ENCODE results near the gene RNF138. TPM values are rescaled to one million over a fixed set of nuclear protein-coding genes. Genes with fewer than 3 reads are reported as not detected.
A peak's percentile ranks its signal among the peaks of the same experiment; 100 is the strongest.

Gene RNF138, protein sequence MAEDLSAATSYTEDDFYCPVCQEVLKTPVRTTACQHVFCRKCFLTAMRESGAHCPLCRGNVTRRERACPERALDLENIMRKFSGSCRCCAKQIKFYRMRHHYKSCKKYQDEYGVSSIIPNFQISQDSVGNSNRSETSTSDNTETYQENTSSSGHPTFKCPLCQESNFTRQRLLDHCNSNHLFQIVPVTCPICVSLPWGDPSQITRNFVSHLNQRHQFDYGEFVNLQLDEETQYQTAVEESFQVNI
- total RNA-seq (2013; cell fraction: nucleolus; rRNA removed) = 19.7 and 21.5 TPM in 2 replicates
- total RNA-seq (2014; rRNA removed) (53.0 and 56.9 TPM in 2 replicates), total RNA-seq (2014; rRNA removed; fragmentation: Illumina TruSeq; extraction: Trizol) (44.6 and 45.8 TPM in 2 replicates), total RNA-seq (2021) (52.7 and 55.2 TPM in 2 replicates), polyA plus RNA-seq (2011; rRNA removed) (31.7 and 34.4 TPM in 2 replicates), polyA plus RNA-seq (2014; fragmentation: Illumina TruSeq; extraction: Trizol) (34.4 and 46.7 TPM in 2 replicates), polyA plus RNA-seq (2014; fragmentation: Nextera tagmentation; extraction: Ambion mirVana) (10 to 100 TPM; 24.2 to 27.8 TPM), polyA plus RNA-seq (2014; rRNA removed) (33.2 and 40.1 TPM in 2 replicates), polyA plus RNA-seq (2016; fragmentation: Nextera tagmentation; extraction: Ambion mirVana) (10 to 100 TPM; 65.9 to 75.2 TPM), polyA minus RNA-seq (2011; rRNA and poly(A)+ RNA removed) (39.6 and 43.2 TPM in 2 replicates), Bru-seq, nascent RNA (percentile 88 among the genes with signal in this experiment), BruChase-seq, experiment 1, labeled RNA remaining after a 6-hour chase (percentile 90 among the genes with signal in this experiment), BruChase-seq, experiment 2, labeled RNA remaining after a 2-hour chase (percentile 95 among the genes with signal in this experiment)
- polyA plus RNA-seq (2011; ENCODE audit: low read depth) = 8.9 TPM
- polyA plus RNA-seq (2011; cell fraction: cytosol; rRNA removed) = 23.8 and 32.5 TPM in 2 replicates
- polyA plus RNA-seq (2011; cell fraction: nucleus; rRNA removed) = 17.0 and 24.8 TPM in 2 replicates
- 20.8 and 29.5 TPM in 2 replicates for polyA plus RNA-seq (2012)
- polyA minus RNA-seq (2011; cell fraction: cytosol; rRNA and poly(A)+ RNA removed) = 38.9 and 53.2 TPM in 2 replicates
- polyA minus RNA-seq (2011; cell fraction: nucleus; rRNA and poly(A)+ RNA removed) = 16.2 and 32.3 TPM in 2 replicates
- long read RNA-seq, experiment 1, transcript RNF138-202 (8 exons, 3,570 nt) = major isoform, 15 of 36 reads
- long read RNA-seq, experiment 1, partial matches to known transcripts = 10 of 36 reads
- long read RNA-seq, experiment 1, other reads (novel, unspliced or antisense) = 9 of 36 reads
- long read RNA-seq, experiment 2, transcript RNF138-201 (5 exons, 2,071 nt) = minor isoform, 6 of 102 reads
- long read RNA-seq, experiment 2, transcript RNF138-202 (8 exons, 3,570 nt) = major isoform, 15 of 102 reads
- long read RNA-seq, experiment 2, partial matches to known transcripts = 71 of 102 reads
- long read RNA-seq, experiment 2, other reads (novel, unspliced or antisense) = 10 of 102 reads

DNA sequence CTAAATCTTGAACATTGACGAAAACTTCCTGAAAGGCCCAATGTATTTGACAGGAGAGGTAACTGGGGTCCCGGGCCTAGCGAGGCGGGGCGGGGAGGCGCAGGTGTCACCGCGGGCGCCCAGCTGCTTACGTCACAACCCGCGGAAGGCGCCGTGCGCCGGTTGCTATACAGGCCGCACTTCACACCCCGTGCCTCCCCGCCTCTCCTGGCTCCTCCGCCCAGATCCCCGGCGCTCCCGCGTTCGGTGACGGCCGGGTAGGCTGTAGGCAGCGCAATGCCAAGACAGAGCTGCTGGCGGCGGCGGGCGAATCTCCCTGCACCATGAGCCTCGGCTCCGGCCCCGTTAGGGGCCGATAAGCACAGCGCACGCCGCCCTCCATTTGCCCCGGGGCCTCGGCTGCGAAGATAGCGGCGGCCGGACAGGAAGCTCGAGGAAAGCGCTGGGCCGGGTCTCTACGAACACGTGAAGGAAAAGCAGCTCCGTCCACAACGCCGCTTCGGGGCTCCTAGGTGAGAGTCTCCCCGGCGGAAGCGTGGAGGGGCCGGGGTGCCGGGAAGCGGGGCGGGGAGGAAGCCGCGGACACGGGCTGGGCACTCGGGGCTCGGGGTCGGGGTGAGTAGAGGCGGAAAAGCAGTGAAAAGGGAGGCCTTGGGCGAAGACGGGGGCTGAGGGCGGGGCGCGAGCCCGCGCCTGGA, at the start of gene RNF138:
Gene RNF138, plus strand, starts transcription at position 151 of the 698 bp plus-strand sequence. CDS start 903 bp downstream, outside the sequence.
- peak within 1 kb of the TSS; percentile 86 for H3K4me3 ChIP-seq
- peaks cover 0 to 6% of the 10 kb centered on the region in 2 experiments; a peak in 1 of 4 replicates for H3K36me3 ChIP-seq (ENCODE audit: control insufficient read depth in 2 of 2, insufficient read depth in 2 of 2, low read length in 1 of 2)
- H2AFZ ChIP-seq (ENCODE audit: control insufficient read depth, low read depth, low read length) = peak within 1 kb of the TSS; percentile 90
- in situ Hi-C loops (cut with MboI) = no loop called here
- BruUV-seq (replicated peaks) = TSS peak; percentile 87
- no peaks in the 10 kb centered on the region for H3K9me3 ChIP-seq (replicated peaks; ENCODE audit: control insufficient read depth, insufficient read depth, low read length)
- ChIA-PET RAD21 (ENCODE audit: unreplicated experiment) (interaction anchor here (1.0 kb wide), 1 partner anchor 17 kb away, joined by 3 read pairs; no protein-coding TSS in a partner anchor), CTCF (interaction anchor here (0.9 kb wide), 1 partner anchor 150 kb away, joined by 4 read pairs; no protein-coding TSS in a partner anchor), POLR2A (interaction anchor here (0.8 to 1.1 kb wide), 3 partner anchors 14 to 149 kb away, joined by 3 to 4 read pairs (median 4); partner anchors contain the start of gene TRAPPC8), SMC1A (ENCODE audit: uncharacterized antibody, unreplicated experiment) (interaction anchor here (0.9 kb wide), 1 partner anchor 46 kb away, joined by 3 read pairs; no protein-coding TSS in a partner anchor)
- H3K4me2 ChIP-seq (ENCODE audit: control insufficient read depth, insufficient read depth) = peak within 1 kb of the TSS; percentile 76
- peak within 1 kb of the TSS; percentile 97 for H3K27ac ChIP-seq (ENCODE audit: control insufficient read depth, insufficient read depth)
- H3K79me2 ChIP-seq (ENCODE audit: control insufficient read depth, insufficient read depth, low read length) = peaks cover 43% of the 10 kb centered on the region
- ATAC-seq (peak; percentile 71), DNase-seq (ENCODE audit: low read depth, low spot score) (peak; percentile 42), FAIRE-seq (no peak)
- intact Hi-C loops (cut with micrococcal nuclease; ENCODE audit: unreplicated experiment) = loop anchor here (2.0 kb wide), 2 partner anchors 73 to 149 kb away; partner anchors contain the start of genes RNF125 and TRAPPC8
- H3K27me3 ChIP-seq (replicated peaks in 1 of 2; ENCODE audit: control insufficient read depth in 2 of 2, insufficient read depth in 2 of 2, low read length in 1 of 2) = no peaks in the 10 kb centered on the region
- H3K4me1 ChIP-seq (ENCODE audit: control insufficient read depth, insufficient read depth, low read length) = no peaks in the 10 kb centered on the region; the same call in 1 of the 2 replicates
- no peaks in the 10 kb centered on the region for H4K20me1 ChIP-seq (ENCODE audit: control insufficient read depth, insufficient read depth)
- H3K9ac ChIP-seq (ENCODE audit: control insufficient read depth, insufficient read depth, low read length) = peak within 1 kb of the TSS; percentile 91
- 2% methylated on average over 63 of the region's 75 CpGs for WGBS (ENCODE audit: insufficient coverage, insufficient replicate concordance, low lambda C conversion rate, missing lambda C conversion rate)
- TF ChIP-seq, protein P1, sequence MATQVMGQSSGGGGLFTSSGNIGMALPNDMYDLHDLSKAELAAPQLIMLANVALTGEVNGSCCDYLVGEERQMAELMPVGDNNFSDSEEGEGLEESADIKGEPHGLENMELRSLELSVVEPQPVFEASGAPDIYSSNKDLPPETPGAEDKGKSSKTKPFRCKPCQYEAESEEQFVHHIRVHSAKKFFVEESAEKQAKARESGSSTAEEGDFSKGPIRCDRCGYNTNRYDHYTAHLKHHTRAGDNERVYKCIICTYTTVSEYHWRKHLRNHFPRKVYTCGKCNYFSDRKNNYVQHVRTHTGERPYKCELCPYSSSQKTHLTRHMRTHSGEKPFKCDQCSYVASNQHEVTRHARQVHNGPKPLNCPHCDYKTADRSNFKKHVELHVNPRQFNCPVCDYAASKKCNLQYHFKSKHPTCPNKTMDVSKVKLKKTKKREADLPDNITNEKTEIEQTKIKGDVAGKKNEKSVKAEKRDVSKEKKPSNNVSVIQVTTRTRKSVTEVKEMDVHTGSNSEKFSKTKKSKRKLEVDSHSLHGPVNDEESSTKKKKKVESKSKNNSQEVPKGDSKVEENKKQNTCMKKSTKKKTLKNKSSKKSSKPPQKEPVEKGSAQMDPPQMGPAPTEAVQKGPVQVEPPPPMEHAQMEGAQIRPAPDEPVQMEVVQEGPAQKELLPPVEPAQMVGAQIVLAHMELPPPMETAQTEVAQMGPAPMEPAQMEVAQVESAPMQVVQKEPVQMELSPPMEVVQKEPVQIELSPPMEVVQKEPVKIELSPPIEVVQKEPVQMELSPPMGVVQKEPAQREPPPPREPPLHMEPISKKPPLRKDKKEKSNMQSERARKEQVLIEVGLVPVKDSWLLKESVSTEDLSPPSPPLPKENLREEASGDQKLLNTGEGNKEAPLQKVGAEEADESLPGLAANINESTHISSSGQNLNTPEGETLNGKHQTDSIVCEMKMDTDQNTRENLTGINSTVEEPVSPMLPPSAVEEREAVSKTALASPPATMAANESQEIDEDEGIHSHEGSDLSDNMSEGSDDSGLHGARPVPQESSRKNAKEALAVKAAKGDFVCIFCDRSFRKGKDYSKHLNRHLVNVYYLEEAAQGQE (IDR thresholded peaks at IDR 0.05; ENCODE audit: low read depth, low read length) = no peak
- TF ChIP-seq BACH1 (IDR thresholded peaks at IDR 0.05; ENCODE audit: borderline replicate concordance) (peak; percentile 76), MTA3 (IDR thresholded peaks at IDR 0.05; ENCODE audit: borderline replicate concordance, low read length) (no peak), RUNX3 (IDR thresholded peaks at IDR 0.05; ENCODE audit: low read length) (peak; percentile 62)
- TF ChIP-seq, protein P2, sequence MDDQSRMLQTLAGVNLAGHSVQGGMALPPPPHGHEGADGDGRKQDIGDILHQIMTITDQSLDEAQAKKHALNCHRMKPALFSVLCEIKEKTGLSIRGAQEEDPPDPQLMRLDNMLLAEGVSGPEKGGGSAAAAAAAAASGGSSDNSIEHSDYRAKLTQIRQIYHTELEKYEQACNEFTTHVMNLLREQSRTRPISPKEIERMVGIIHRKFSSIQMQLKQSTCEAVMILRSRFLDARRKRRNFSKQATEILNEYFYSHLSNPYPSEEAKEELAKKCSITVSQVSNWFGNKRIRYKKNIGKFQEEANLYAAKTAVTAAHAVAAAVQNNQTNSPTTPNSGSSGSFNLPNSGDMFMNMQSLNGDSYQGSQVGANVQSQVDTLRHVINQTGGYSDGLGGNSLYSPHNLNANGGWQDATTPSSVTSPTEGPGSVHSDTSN (IDR thresholded peaks at IDR 0.05; ENCODE audit: insufficient replicate concordance, low read depth, low read length) = peak; percentile 16
- TF ChIP-seq, protein P3, sequence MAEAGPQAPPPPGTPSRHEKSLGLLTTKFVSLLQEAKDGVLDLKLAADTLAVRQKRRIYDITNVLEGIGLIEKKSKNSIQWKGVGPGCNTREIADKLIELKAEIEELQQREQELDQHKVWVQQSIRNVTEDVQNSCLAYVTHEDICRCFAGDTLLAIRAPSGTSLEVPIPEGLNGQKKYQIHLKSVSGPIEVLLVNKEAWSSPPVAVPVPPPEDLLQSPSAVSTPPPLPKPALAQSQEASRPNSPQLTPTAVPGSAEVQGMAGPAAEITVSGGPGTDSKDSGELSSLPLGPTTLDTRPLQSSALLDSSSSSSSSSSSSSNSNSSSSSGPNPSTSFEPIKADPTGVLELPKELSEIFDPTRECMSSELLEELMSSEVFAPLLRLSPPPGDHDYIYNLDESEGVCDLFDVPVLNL (IDR thresholded peaks at IDR 0.05; ENCODE audit: low read depth, low read length) = no peak
- TF ChIP-seq, protein P4, sequence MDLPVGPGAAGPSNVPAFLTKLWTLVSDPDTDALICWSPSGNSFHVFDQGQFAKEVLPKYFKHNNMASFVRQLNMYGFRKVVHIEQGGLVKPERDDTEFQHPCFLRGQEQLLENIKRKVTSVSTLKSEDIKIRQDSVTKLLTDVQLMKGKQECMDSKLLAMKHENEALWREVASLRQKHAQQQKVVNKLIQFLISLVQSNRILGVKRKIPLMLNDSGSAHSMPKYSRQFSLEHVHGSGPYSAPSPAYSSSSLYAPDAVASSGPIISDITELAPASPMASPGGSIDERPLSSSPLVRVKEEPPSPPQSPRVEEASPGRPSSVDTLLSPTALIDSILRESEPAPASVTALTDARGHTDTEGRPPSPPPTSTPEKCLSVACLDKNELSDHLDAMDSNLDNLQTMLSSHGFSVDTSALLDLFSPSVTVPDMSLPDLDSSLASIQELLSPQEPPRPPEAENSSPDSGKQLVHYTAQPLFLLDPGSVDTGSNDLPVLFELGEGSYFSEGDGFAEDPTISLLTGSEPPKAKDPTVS (IDR thresholded peaks at IDR 0.05; ENCODE audit: low read depth, low read length) = no peak
